DOHH2 (cell line): Measurements from ENCODE around the gene E2F3.

ENCODE experiments used
- CTCF ChIP-seq: fragments of 200-600 bp; sonication (generic); IDR thresholded peaks from one replicate; pipeline ENCODE4 v1.5.1; 2014; ENCODE audit warnings: antibody characterized with exemption, mild to moderate bottlenecking, low read depth, low read length; ENCODE audit not compliant: poor library complexity, severe bottlenecking
- EZH2phosphoT487 ChIP-seq: fragments of 200-600 bp; sonication (generic); IDR thresholded peaks from 2 replicates; pipeline ENCODE4 v1.6.1; 2017; ENCODE audit warnings: borderline replicate concordance, mild to moderate bottlenecking, antibody characterized with exemption, low read length, moderate library complexity, mixed read lengths

DNA sequence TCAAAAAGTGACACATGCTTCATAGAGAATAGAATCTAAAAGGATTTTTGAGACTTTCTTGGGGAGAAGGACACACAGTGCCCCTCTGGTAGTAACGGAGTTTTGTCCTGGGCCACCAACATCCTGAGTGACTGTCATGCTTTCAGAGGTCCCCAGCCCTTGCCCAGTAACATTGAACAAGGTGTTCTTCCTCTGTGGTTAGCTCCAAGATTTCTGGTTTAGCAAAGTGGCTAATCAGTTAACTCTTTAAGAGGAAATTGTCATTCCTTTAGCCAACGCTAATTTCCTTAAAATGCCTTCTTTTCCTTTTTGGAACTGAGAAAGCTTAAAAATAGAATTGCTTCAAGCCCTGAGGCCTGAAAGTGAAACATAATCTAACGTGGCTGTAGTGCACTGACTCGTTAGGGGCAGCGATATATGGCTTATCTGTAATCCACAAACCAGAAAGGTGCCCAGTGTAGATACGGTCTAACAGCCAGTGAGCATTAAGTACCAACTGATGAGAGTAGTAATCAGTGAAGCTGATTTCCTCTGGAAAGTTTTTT is 7.8 kb downstream of the E2F3 start:
- TF ChIP-seq CTCF, result no peak
- no peak for TF ChIP-seq EZH2phosphoT487
